Naive thymus-derived CD8-positive, alpha-beta T cell (primary cell): ENCODE measurements around the gene FDCSP. TPM values are rescaled to one million over a fixed set of nuclear protein-coding genes. Genes with fewer than 3 reads are reported as not detected.
A peak's percentile ranks its signal among the peaks of the same experiment; 100 is the strongest.
"Not testable (repeated sequence)": the region's sequence is repeated elsewhere in the genome, so short reads cannot be mapped to it uniquely, and the experiment has no call there.

ENCODE experiments used
- ATAC-seq, 2 donors: fragments of 150-1000 bp; cut with Tn5 transposase in 1 of 2; sonication (Bioruptor Pico), chemical (Tn5 transposase) in 1 of 2; 1 replicate in 1 of 2; 2 replicates in 1 of 2; pipeline ENCODE4 v1.10.0; 2021; ENCODE audit warnings: mild to moderate bottlenecking in 2 of 2, moderate library complexity in 2 of 2
- POLR2A ChIA-PET: fragments of 350-600 bp; sonication (Branson Sonifier 250); formaldehyde crosslinking; loops from one replicate; lab custom pipeline; 2021; ENCODE audit warnings: antibody characterized with exemption; lab: Charles Lee
- DNase-seq, 10 donors: peaks; one replicate each; pipeline versions ENCODE4 v3.0.0 to v3.0.0-alpha.2; 2020 to 2022
- H3K27ac Mint-ChIP-seq, 10 donors: one replicate each; pipeline ENCODE4 v1.8.0; 2020 to 2022; ENCODE audit warnings: mild to moderate bottlenecking in 10 of 10, mixed read lengths in 10 of 10, moderate library complexity in 4 of 10, inconsistent platforms in 1 of 10
- H3K27me3 Mint-ChIP-seq, 5 donors: one replicate each; pipeline ENCODE4 v1.8.0; 2021 to 2022; ENCODE audit warnings: mixed read lengths in 5 of 5
- H3K36me3 Mint-ChIP-seq, 3 donors: one replicate each; pipeline ENCODE4 v1.8.0; 2020 to 2022; ENCODE audit warnings: mixed read lengths in 3 of 3, mild to moderate bottlenecking in 2 of 3, inconsistent platforms in 1 of 3
- H3K4me1 Mint-ChIP-seq, 4 donors: one replicate each; pipeline ENCODE4 v1.8.0; 2021 to 2022; ENCODE audit warnings: mixed read lengths in 4 of 4
- H3K4me3 Mint-ChIP-seq, 10 donors: one replicate each; pipeline ENCODE4 v1.8.0; 2020 to 2022; ENCODE audit warnings: mild to moderate bottlenecking in 10 of 10, mixed read lengths in 10 of 10, moderate library complexity in 6 of 10, inconsistent platforms in 1 of 10
- H3K9me3 Mint-ChIP-seq, 9 donors: one replicate each; pipeline ENCODE4 v1.8.0; 2020 to 2022; ENCODE audit warnings: mixed read lengths in 9 of 9, mild to moderate bottlenecking in 3 of 9, inconsistent platforms in 1 of 9, moderate library complexity in 1 of 9
- polyA plus RNA-seq, 3 donors: library from polyadenylated mRNA; unstranded; fragments of 300-500 nt; fragmentation: Illumina TruSeq; gene quantifications; one replicate each; pipeline ENCODE4 v1.2.3, GENCODE V29; 2021
- total RNA-seq, 8 experiments: library from RNA in 2 of 8; stranded (reverse) in 2 of 8; gene quantifications; one replicate each; pipeline ENCODE4 v1.2.3 and lab custom pipeline; 2021 to 2026

The FDCSP gene
- total and polyA plus RNA-seq, 5 experiments from 2014 or later: not detected

- no peak for ATAC-seq
- DNase-seq: no peak
- no peaks in the 10 kb centered on the region for H3K27me3 Mint-ChIP-seq
- H3K4me1 Mint-ChIP-seq: no peaks in the 10 kb centered on the region
- no peaks in the 10 kb centered on the region for H3K9me3 Mint-ChIP-seq
- no peak overlapping the region for H3K4me3 Mint-ChIP-seq
- H3K27ac Mint-ChIP-seq: no peak overlapping the region
- POLR2A ChIA-PET: no interaction called here
- no peaks in the 10 kb centered on the region for H3K36me3 Mint-ChIP-seq
Measured at GRCh38 chr4:70196857-70197256, 29.1 kb upstream of the FDCSP start.

- ATAC-seq (no peak), DNase-seq (no peak)
- Mint-ChIP-seq H3K36me3 (no peaks in the 10 kb centered on the region), H3K4me1 (no peaks in the 10 kb centered on the region), H3K27me3 (no peaks in the 10 kb centered on the region), H3K27ac (no peak overlapping the region), H3K4me3 (no peak overlapping the region), H3K9me3 (no peaks in the 10 kb centered on the region)
- POLR2A ChIA-PET: no interaction called here
Measured at GRCh38 chr4:70197842-70198241, 28.1 kb upstream of the FDCSP start.

GRCh38 chr4:70203601-70204000 is 22.3 kb upstream of the FDCSP start:
- Mint-ChIP-seq H3K9me3 (peaks cover 0 to 1% (median 0%) of the 10 kb centered on the region in 9 donors), H3K4me1 (no peaks in the 10 kb centered on the region), H3K27me3 (no peaks in the 10 kb centered on the region), H3K36me3 (no peaks in the 10 kb centered on the region), H3K27ac (no peak overlapping the region), H3K4me3 (no peak overlapping the region)
- POLR2A ChIA-PET: no interaction called here
- DNase-seq: no peak
- ATAC-seq: no peak

- H3K36me3 Mint-ChIP-seq, POLR2A ChIA-PET, H3K27me3 Mint-ChIP-seq, H3K4me3 Mint-ChIP-seq, H3K27ac Mint-ChIP-seq, H3K4me1 Mint-ChIP-seq, ATAC-seq: not testable (repeated sequence)
- peaks cover 2 to 38% (median 6%) of the 10 kb centered on the region in 9 donors for H3K9me3 Mint-ChIP-seq
- DNase-seq: peak in 1 of 10 donors; percentile 35
Measured at GRCh38 chr4:70212752-70213151, 13.2 kb upstream of the FDCSP start.

- H3K4me3 Mint-ChIP-seq, POLR2A ChIA-PET, H3K27ac Mint-ChIP-seq, H3K27me3 Mint-ChIP-seq, ATAC-seq, DNase-seq, H3K36me3 Mint-ChIP-seq, H3K4me1 Mint-ChIP-seq: not testable (repeated sequence)
- peaks cover 0 to 21% (median 4%) of the 10 kb centered on the region in 9 donors for H3K9me3 Mint-ChIP-seq
Measured at GRCh38 chr4:70216109-70216508, 9.8 kb upstream of the FDCSP start.

- H3K4me1 Mint-ChIP-seq, H3K27me3 Mint-ChIP-seq, H3K27ac Mint-ChIP-seq, DNase-seq, ATAC-seq, POLR2A ChIA-PET, H3K4me3 Mint-ChIP-seq, H3K36me3 Mint-ChIP-seq: not testable (repeated sequence)
- peaks cover 0 to 16% (median 4%) of the 10 kb centered on the region in 9 donors for H3K9me3 Mint-ChIP-seq
Measured at GRCh38 chr4:70216550-70216949, 9.4 kb upstream of the FDCSP start.

GRCh38 chr4:70221389-70221788 is 4.5 kb upstream of the FDCSP start:
- ATAC-seq, POLR2A ChIA-PET, DNase-seq, H3K36me3 Mint-ChIP-seq, H3K4me1 Mint-ChIP-seq, H3K27me3 Mint-ChIP-seq, H3K9me3 Mint-ChIP-seq, H3K27ac Mint-ChIP-seq, H3K4me3 Mint-ChIP-seq: not testable (repeated sequence)

GRCh38 chr4:70221818-70222217 is 4.1 kb upstream of the FDCSP start:
- POLR2A ChIA-PET, ATAC-seq, H3K4me3 Mint-ChIP-seq, H3K27ac Mint-ChIP-seq, H3K9me3 Mint-ChIP-seq, DNase-seq, H3K27me3 Mint-ChIP-seq, H3K36me3 Mint-ChIP-seq, H3K4me1 Mint-ChIP-seq: not testable (repeated sequence)

- Mint-ChIP-seq H3K36me3 (no peaks in the 10 kb centered on the region), H3K9me3 (no peaks in the 10 kb centered on the region), H3K27me3 (peaks cover 0 to 1% (median 0%) of the 10 kb centered on the region in 5 donors), H3K27ac (no peak overlapping the region), H3K4me1 (no peaks in the 10 kb centered on the region), H3K4me3 (no peak overlapping the region)
- POLR2A ChIA-PET: no interaction called here
- ATAC-seq (no peak), DNase-seq (no peak)
Measured at GRCh38 chr4:70236125-70236524, 10.2 kb downstream of the FDCSP start.

GRCh38 chr4:70239131-70239883 is 13.4 kb downstream of the FDCSP start:
- Mint-ChIP-seq H3K4me3 (no peak overlapping the region), H3K36me3 (no peaks in the 10 kb centered on the region), H3K4me1 (no peaks in the 10 kb centered on the region), H3K27me3 (peaks cover 0 to 1% (median 0%) of the 10 kb centered on the region in 5 donors), H3K9me3 (no peaks in the 10 kb centered on the region), H3K27ac (no peak overlapping the region)
- POLR2A ChIA-PET: no interaction called here
- DNase-seq: no peak
- no peak for ATAC-seq

GRCh38 chr4:70239884-70240591 is 14.1 kb downstream of the FDCSP start:
- H3K36me3 Mint-ChIP-seq: no peaks in the 10 kb centered on the region
- no peak overlapping the region for H3K27ac Mint-ChIP-seq
- no peak overlapping the region for H3K4me3 Mint-ChIP-seq
- H3K4me1 Mint-ChIP-seq: no peaks in the 10 kb centered on the region
- peaks cover 0 to 1% (median 0%) of the 10 kb centered on the region in 5 donors for H3K27me3 Mint-ChIP-seq
- ATAC-seq (no peak), DNase-seq (no peak)
- POLR2A ChIA-PET: no interaction called here
- no peaks in the 10 kb centered on the region for H3K9me3 Mint-ChIP-seq

GRCh38 chr4:70242297-70242696 is 16.4 kb downstream of the FDCSP start, which contains the start of gene CSN3:
Gene CSN3 (plus strand): TSS chr4:70242597. CDS start chr4:70244820, 2,223 bp downstream.
- POLR2A ChIA-PET, H3K4me3 Mint-ChIP-seq, H3K4me1 Mint-ChIP-seq, ATAC-seq, H3K27me3 Mint-ChIP-seq, DNase-seq, H3K9me3 Mint-ChIP-seq, H3K27ac Mint-ChIP-seq, H3K36me3 Mint-ChIP-seq: not testable (repeated sequence)

- H3K4me1 Mint-ChIP-seq: no peaks in the 10 kb centered on the region
- no peak for ATAC-seq
- no peaks in the 10 kb centered on the region for H3K9me3 Mint-ChIP-seq
- no peak overlapping the region for H3K27ac Mint-ChIP-seq
- no peak for DNase-seq
- no peak overlapping the region for H3K4me3 Mint-ChIP-seq
- no peaks in the 10 kb centered on the region for H3K27me3 Mint-ChIP-seq
- no peaks in the 10 kb centered on the region for H3K36me3 Mint-ChIP-seq
- POLR2A ChIA-PET: no interaction called here
Measured at GRCh38 chr4:70243091-70243490, 17.2 kb downstream of the FDCSP start.
